GM21526 (cell line): ENCODE measurements around the gene PIEZO1.

Experiments used
- ATAC-seq: cut with Tn5 transposase; IDR thresholded peaks from one replicate; pipeline ENCODE4 v1.9.1; 2021; ENCODE audit warnings: moderate library complexity; ENCODE audit not compliant: unreplicated experiment, low FRiP score

Gene PIEZO1

DNA sequence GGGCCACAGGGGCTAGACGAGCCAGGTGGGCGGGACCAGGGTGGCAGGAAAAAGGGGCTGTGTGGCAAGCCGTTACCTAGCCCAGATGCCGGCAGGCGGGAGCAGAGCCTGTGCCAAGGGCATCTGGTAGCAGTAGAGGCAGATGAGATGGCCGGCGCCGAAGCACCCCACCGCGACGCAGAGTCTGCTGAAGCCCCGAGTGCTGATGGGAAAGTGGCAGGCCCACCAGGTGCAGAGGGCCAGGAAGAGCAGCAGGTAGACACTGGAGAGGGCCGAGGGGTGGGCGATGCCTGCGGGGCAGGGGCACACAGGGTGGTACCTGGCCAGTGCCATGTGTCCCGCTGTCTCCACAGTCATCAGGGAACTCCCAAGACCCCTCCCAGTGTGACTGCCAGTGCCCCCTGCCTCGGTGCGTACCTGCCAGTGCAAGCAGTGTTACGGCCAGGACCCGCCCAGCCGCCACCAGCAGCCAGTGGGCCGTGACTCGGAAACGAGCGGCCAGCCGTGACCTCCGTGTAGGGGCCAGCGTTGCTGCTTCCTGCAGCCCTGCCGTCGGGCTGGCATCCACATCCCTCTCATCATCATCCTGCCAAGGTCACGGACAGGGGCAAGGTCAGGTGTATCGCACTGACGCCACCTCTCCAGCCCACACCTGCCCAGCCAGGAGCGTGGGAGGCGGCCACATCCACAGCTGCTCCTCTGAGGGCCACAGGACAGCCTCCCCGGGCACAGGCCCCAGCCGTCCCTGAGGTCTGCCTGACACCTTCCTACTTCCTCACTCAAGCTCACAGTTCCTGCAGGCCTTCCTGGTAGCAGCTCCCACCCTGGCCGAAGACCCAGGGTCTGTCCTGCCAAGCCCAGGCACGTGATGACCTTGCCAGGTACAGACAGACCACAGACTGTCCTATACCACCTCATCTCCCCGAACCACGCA is 46.6 kb downstream of the PIEZO1 start:
- ATAC-seq: no peak

DNA sequence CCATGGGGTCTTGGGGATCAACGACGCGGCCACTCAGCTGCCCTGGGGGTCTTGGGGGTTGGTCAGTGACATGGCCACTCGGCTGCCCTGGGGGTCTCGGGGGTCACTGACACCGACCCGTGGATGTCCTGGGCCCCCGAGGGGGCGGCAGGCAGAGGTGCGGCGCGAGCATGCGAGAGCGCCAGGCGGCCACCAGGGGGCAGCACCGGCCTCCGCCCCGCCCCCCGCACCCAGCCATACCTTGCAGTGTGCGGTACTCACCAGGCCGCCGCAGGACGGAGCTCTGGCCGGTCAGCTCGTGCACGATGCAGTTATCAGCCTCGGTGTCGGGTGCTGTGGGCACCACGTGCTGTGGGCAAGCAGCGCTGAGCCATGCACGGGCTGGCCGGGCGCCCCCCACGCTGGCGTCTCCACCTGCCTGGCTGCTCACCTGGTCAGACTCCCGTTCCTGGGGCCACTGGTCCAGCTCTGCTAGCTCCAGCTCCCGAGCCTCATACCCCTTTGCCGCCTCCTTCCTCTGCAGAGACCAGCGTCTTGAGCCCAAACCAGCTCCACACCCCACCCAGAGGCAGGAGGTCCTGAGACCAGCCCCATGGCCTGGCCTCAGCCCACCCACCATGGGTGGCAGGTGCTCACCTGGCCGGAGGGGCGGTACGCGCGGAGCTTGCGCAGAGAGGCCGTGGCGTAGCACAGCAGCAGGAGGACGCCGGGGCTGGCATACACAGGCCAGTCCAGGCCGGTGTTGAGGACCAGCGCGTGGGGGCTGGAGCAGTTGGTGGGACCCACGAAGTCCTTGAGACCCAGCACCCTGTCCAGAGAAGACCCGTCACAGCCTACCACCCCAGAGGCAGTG is 47.5 kb downstream of the PIEZO1 start:
- ATAC-seq: no peak

GRCh38 chr16:88736496-88736895 is 48.5 kb downstream of the PIEZO1 start:
- no peak for ATAC-seq

DNA sequence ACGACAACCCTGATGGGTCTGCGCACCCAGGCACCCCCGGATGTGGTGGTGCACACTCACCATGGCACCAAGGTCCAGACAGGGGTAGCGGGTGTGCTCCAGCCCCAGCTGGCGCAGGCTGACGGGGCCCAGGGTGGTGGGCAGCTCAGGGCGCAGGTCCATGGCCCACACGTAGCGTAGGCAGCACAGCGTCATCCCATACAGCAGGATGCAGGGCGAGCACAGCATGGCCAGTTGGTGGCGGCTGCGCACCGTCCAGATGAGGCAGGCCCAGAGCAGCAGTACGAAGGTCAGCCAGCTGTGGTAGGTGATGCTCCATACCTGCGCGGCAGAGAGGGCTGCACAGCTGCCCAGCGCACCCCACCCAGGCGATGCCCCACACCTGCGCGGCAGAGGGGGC is 48.9 kb downstream of the PIEZO1 start:
- ATAC-seq: no peak

DNA sequence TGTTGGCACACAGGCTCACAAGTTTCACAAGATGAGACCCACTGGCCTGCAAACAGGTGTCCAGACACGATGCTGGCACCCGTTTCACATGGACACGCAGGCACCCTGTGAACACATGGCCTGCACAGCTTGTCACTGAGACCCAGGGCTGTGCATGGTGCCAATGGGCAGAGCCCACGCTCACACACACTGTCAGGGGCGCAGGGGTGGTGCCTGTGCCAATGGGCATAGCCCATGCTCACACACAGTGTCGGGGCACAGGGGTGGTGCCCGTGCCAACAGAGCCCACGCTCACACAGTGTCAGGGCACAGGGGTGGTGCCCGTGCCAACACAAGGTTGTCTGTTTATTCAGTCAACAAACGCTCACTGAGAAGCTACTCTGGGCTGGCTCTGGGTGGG is 49.4 kb downstream of the PIEZO1 start:
- no peak for ATAC-seq

GRCh38 chr16:88735121-88735520 is 49.9 kb downstream of the PIEZO1 start:
- ATAC-seq: no peak

DNA sequence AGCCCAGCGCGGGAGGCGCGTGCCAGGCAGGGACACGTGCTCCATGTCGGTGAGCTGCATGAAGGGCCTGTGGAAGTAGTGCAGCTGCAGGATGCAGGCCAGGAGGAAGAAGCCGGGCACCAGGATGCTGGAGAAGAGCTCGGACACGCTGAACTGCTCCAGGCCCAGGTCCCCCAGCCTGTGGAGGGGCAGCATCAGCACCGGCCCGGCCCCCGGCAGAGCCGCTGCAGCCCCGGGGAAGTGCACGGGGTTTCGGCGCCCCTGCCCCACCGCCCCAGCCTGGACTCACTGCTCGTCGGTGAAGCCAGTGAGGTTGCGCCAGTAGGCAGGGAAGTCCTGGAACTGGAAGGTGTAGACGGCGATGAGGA is 50.7 kb downstream of the PIEZO1 start:
- no peak for ATAC-seq

GRCh38 chr16:88733630-88734360 is 51.2 kb downstream of the PIEZO1 start:
- ATAC-seq: no peak

- no peak for ATAC-seq
These were observed 52.1 kb downstream of the PIEZO1 start for GRCh38 chr16:88732961-88733294.

DNA sequence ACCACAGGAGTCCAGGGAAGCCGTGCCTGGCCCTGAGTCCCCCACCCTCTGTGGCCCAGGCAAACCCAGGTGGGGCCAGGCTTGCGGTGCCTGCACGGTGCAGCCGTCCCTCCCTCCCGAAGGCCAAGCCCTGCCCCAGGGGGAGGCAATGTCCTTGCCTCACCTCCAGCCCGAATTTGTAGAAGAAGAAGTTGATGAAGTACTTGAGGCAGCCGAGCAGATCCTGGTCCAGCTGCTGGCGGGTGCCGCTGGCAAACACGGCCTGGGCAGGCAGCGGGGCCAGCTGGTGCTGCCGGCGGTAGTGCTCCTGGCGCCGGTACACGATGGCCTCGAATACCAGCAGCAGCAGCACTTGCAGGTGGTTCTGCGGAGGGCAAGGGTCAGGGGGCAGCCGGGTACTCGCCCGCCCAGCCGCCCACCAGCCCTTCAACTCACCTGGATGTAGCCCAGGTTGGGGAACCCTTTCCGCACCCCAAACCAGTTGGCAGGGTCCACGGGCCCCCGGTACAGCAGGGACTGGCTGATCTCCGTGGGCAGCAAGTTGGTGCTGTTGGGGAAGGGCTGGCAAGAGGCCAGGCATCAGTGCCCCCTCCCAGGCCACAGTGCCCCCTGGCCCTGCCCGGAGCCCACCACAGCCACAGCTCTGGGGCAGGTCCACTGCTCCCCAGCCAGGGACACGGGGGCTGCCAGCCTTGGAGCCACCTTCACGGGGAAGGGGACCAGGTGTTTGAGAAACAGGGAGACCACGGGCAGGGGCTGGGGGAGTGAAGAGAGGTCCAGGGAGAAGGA is 52.7 kb downstream of the PIEZO1 start:
- no peak for ATAC-seq

DNA sequence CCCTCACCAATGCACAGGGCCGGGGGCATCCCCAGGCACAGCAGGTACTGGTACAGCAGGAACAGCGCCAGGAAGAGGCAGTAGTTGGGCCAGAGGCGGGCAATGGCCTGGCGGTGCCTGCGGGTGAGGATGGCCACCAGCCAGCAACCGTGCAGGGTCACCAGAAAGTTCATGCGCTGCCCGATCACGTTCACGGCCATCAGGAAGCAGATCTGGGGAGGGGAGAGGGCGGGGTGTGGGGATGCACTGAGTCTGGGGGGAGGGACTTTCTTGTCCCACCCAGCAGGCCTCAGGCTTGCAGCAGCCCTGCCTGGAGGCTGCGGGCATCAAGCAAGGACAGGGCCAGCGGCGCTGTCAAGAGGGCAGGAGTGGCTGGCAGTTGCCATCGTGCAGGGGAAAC is 53.3 kb downstream of the PIEZO1 start:
- no peak for ATAC-seq

GRCh38 chr16:88730632-88731607 is 54.1 kb downstream of the PIEZO1 start:
- ATAC-seq: no peak

DNA sequence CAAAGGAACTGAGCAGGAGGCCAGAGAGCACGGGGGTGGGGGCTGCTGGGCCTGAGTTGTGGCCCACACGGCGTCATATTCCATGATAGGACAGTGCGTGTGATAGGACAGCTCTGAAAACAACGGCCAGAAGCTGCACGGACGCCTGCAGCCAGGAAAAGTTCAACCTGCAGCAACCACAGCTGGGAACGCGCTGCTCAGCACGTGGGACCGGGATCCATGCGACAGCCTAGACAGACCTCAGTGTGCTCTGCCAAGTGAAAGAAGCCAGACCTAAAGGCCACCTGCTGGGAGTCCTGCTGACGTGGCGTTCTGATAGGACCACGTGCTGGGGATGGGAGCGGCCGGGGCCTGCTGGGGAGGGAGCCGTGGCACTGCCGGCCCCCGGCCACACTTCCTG is 57.1 kb downstream of the PIEZO1 start:
- ATAC-seq: no peak

GRCh38 chr16:88726981-88727380 is 58.0 kb downstream of the PIEZO1 start:
- ATAC-seq: no peak

- no peak for ATAC-seq
These were observed 58.6 kb downstream of the PIEZO1 start for GRCh38 chr16:88726408-88726749.

DNA sequence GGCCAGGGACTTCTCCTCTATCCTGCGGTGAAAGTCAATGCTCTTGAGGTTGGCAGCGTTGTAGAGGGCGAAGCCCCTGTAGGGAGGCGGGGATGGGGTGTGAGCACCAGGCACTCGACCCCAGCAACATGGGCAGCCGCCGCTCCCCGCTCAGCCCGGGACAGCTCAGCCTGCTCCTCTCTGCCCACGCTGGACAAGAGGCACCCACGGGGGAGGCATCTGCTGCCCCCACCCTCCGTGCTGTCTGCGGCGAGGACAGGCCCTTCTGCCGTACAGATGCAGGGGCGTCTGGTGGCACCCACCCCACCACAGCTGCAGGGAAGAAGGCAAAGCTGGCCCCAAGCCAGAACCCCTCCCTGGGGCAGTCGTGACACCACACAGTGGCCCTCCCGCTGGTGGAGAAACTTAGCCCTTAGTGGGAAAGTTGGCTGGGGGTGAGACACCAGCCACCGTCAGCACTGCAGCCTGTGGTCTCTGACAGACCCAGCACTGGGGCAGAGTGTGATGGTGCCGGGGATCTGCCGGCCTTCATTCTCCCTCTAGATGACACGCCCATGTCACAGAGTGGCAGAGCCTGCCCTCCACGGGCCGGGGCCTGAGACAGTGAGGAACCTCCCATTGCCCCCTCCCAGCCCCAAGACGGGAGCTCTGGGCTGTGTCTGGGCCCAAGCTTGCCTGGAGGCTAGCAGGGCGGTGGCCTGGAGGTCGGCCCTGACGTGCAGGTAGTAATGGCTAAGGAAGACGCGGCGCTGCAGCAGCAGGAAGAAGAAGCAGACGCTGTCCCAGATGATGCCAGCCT is 59.2 kb downstream of the PIEZO1 start:
- no peak for ATAC-seq

DNA sequence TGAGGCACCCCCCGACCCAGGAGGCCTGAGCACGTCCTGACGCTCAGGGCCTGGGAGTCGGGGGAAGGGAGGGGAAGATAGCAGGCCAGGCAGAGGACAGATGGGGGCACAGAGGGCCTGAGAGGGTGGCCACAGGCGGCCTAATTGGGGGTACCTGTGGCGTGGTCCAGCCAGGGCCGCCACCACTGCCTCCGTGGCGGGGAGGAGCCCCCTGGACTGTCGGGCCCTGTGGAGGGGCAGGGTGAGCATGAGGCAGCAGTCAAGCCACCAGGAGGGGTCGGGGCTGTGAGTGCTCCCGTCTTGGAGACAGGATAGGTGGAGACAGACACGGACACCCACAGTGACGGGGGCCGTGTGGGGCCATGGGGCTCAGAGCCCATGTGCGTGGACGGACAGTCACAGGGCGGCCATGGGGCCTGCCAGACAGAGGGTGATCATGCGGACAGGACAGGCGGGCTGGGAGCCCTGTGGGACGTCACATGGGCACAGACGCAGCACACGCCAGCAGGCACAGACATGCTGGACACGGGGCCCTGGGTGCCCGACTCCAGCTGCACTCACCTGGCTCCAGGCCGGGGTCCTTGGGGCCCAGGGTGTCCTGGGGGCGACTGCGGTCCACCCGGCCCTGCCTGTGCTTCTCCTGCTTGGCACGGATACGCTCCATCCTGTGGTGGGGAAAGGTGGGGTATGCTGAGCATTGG is 60.0 kb downstream of the PIEZO1 start:
- ATAC-seq: no peak

DNA sequence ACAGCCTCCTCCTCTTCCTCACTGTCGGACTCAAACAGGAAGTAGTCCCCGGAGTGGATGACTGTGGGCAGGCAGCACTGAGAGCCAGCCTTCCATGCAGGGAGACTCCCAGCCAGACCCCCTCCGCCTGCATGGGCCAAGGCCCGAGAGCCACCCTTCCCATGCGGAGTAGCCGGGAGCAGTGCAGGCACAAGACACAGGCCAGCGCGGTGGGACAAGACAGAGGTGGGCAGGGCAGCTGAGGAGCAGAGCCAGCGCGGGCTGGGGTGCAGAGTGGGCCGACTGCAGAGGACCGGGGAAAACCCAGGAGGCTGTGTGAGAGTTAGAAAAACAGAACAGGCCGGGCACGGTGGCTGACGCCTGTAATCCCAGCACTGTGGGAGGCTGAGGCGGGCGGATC is 61.1 kb downstream of the PIEZO1 start:
- ATAC-seq: no peak
